Cardiac septum (tissue), 1 donor: ENCODE measurements around the gene MTMR11. TPM values are rescaled to one million over a fixed set of nuclear protein-coding genes. Genes with fewer than 3 reads are reported as not detected.

Source experiments
- total RNA-seq: library from RNA; stranded (reverse); fragmentation: NEBNext Ultra II Directional; extraction: Animal tissue kit (Norgen Biotek cat#: 25700); gene quantifications from one replicate; pipeline ENCODE4 v1.2.1, GENCODE V29; 2021
- donor health status: DM: no; HTN: no; CAD: no.

MTMR11 gene
- total RNA-seq, 1 donor from 2014 or later = 6.1 TPM

Other genes starting within 250 kb of the MTMR11 start
- gene FCGR1A, start 154.2 kb downstream of the MTMR11 start, total RNA-seq = 8.1 TPM
- 13.8 TPM for gene BOLA1, start 37.3 kb downstream of the MTMR11 start, total RNA-seq
- gene SV2A, start 19.0 kb downstream of the MTMR11 start, total RNA-seq = 0.83 TPM
- 30.3 TPM for gene SF3B4, start 9.1 kb downstream of the MTMR11 start, total RNA-seq
- 32.6 TPM for gene OTUD7B, start 73.8 kb upstream of the MTMR11 start, total RNA-seq
- 71.6 TPM for gene VPS45, start 130.9 kb upstream of the MTMR11 start, total RNA-seq
- 88.8 TPM for gene PLEKHO1, start 213.0 kb upstream of the MTMR11 start, total RNA-seq